KMS-11 (cell line): ENCODE measurements around the gene RPL27A.

Experiments used
- H2AFZ ChIP-seq: fragments of 200-600 bp; sonication (generic); 2 replicates; pipeline ENCODE4 v1.6.1; 2016; ENCODE audit warnings: antibody characterized with exemption, mixed run types, low read depth
- H3K27ac ChIP-seq: fragments of 200-600 bp; sonication (generic); 2 replicates; pipeline ENCODE4 v1.6.1; 2016; ENCODE audit warnings: mild to moderate bottlenecking, mixed run types
- H3K27me3 ChIP-seq: fragments of 200-600 bp; sonication (generic); 2 replicates; pipeline ENCODE4 v1.6.1; 2017; ENCODE audit warnings: mild to moderate bottlenecking, low read depth, mixed run types, moderate library complexity; ENCODE audit not compliant: insufficient read depth
- H3K36me3 ChIP-seq: fragments of 200-600 bp; sonication (generic); 2 replicates; pipeline ENCODE4 v1.6.1; 2017; ENCODE audit warnings: mild to moderate bottlenecking, mixed run types; ENCODE audit not compliant: insufficient read depth
- H3K4me1 ChIP-seq: fragments of 200-600 bp; sonication (generic); 2 replicates; pipeline ENCODE4 v1.6.1; 2016; ENCODE audit warnings: mild to moderate bottlenecking, low read depth, mixed run types; ENCODE audit not compliant: poor library complexity, severe bottlenecking
- H3K4me2 ChIP-seq: fragments of 200-600 bp; sonication (generic); 2 replicates; pipeline ENCODE4 v1.7.0; 2016; ENCODE audit warnings: mild to moderate bottlenecking, mixed run types
- H3K4me3 ChIP-seq: fragments of 200-600 bp; sonication (generic); IDR thresholded peaks from 2 replicates; pipeline ENCODE4 v1.6.1; 2017; ENCODE audit warnings: low read depth, low read length, mixed read lengths; ENCODE audit not compliant: insufficient read depth
- H3K79me2 ChIP-seq: fragments of 200-600 bp; sonication (generic); 2 replicates; pipeline ENCODE4 v1.6.1; 2016; ENCODE audit warnings: low read depth, mixed run types; ENCODE audit not compliant: insufficient read depth
- H3K9ac ChIP-seq: fragments of 200-600 bp; sonication (generic); 2 replicates; pipeline ENCODE4 v1.6.1; 2016; ENCODE audit warnings: mild to moderate bottlenecking, mixed run types
- H4K20me1 ChIP-seq: fragments of 200-600 bp; sonication (generic); 2 replicates; pipeline ENCODE4 v1.6.1; 2016; ENCODE audit warnings: mild to moderate bottlenecking, mixed run types; ENCODE audit not compliant: insufficient read depth
- CTCF ChIP-seq: fragments of 200-600 bp; sonication (generic); conservative IDR thresholded peaks from 2 replicates; pipeline ENCODE4 v1.6.1; 2017; ENCODE audit warnings: low read depth, mild to moderate bottlenecking, antibody characterized with exemption, low read length, moderate library complexity, mixed read lengths

The RPL27A gene

GRCh38 chr11:8682303-8683114 is at the start of gene RPL27A, which contains the start of gene TRIM66:
Gene RPL27A, plus strand, starts transcription at chr11:8682792. Its CDS starts 22 bp downstream, at chr11:8682814.
Gene TRIM66, minus strand, starts transcription at chr11:8682665. Its CDS starts 10,391 bp downstream, at chr11:8672274.
- no peak for TF ChIP-seq CTCF
- Histone ChIP-seq H3K9ac (peak within 1 kb of the TSS; percentile 98), H3K27me3 (no peaks in the 10 kb centered on the region), H3K36me3 (peaks cover 21% of the 10 kb centered on the region; the same call in 1 of the 2 replicates), H3K4me2 (peak within 1 kb of the TSS; percentile 94), H3K27ac (peak within 1 kb of the TSS; percentile 89), H3K79me2 (peaks cover 41% of the 10 kb centered on the region), H3K4me1 (peaks cover 38% of the 10 kb centered on the region), H2AFZ (peak within 1 kb of the TSS; percentile 66), H3K4me3 (no peak within 1 kb of the TSS), H4K20me1 (no peaks in the 10 kb centered on the region)

DNA sequence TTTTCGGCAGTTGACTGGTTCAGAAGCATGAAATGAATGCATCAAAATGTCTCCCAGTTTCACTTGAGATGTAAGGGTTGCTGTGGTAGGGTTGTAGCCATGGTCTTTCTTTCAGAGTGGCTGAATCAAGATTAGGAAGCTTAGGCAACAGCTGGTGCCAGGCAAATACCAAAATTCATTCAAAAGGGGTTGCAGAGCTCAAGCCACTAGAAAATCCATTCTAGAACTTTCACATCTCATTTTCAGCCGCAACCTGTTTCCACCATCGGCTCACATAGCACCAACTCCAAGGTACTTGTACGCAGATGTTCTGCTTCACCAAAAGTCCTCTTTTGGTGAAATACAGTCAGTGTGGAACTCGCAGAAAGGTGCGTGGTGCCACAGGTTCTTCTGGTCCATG is 48.1 kb upstream of the RPL27A start:
- TF ChIP-seq CTCF = no peak
- Histone ChIP-seq H3K27ac (peak overlapping the region; percentile 86), H3K79me2 (no peaks in the 10 kb centered on the region), H2AFZ (peak overlapping the region; percentile 29; the same call in 1 of the 2 replicates), H3K36me3 (no peaks in the 10 kb centered on the region), H4K20me1 (no peaks in the 10 kb centered on the region), H3K4me3 (no peak overlapping the region), H3K4me2 (peak overlapping the region; percentile 74), H3K27me3 (no peaks in the 10 kb centered on the region), H3K4me1 (peaks cover 71% of the 10 kb centered on the region), H3K9ac (peak overlapping the region; percentile 22; the same call in 1 of the 2 replicates)

DNA sequence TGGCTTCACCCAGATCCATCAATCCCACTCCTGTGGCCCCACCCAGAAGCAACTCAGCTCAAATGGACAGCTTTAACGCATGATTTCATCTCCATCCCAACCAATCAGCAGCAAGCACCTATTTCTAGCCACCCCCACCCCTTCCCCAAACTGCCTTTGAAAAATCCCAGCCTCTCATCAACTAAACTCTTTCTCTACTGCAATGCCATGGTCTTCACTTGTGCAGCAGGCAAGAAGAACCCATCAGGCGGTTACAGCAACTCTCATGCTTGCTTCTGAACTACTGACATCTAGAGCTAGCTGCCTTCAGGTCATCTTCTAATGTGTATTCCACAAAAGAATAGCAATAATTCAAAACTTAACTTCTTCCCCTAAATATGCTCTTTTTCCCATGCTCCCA is 46.5 kb upstream of the RPL27A start:
- Histone ChIP-seq H3K36me3 (no peaks in the 10 kb centered on the region), H3K4me2 (no peak overlapping the region), H3K4me1 (peaks cover 71% of the 10 kb centered on the region), H3K27ac (no peak overlapping the region), H3K4me3 (no peak overlapping the region), H3K9ac (no peak overlapping the region), H2AFZ (no peak overlapping the region), H3K79me2 (no peaks in the 10 kb centered on the region), H4K20me1 (no peaks in the 10 kb centered on the region), H3K27me3 (no peaks in the 10 kb centered on the region)
- no peak for TF ChIP-seq CTCF

DNA sequence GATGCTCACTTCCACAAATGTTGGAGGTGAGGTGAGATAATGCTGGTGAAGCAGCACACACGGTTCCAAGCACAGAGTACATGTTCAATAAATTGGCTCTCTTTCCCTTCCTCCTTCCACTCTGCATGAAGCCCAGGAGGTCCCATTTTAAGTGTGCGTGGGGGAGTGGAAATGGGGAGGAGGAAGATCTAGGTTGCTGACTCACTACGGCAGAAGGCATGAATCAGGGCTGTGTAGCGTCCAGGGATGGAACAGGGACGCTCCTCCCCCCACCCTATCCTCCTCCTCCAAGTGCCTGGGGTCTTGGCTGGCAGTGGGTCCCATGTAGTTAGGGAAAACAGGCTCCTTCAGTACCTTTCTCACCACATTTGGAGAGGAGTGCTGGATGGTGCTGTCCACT is 44.3 kb upstream of the RPL27A start:
- Histone ChIP-seq H3K79me2 (no peaks in the 10 kb centered on the region), H3K4me1 (peaks cover 70% of the 10 kb centered on the region), H3K27ac (no peak overlapping the region), H4K20me1 (no peaks in the 10 kb centered on the region), H3K36me3 (no peaks in the 10 kb centered on the region), H3K4me2 (no peak overlapping the region), H3K27me3 (no peaks in the 10 kb centered on the region), H2AFZ (no peak overlapping the region), H3K9ac (no peak overlapping the region), H3K4me3 (no peak overlapping the region)
- TF ChIP-seq CTCF = no peak
